Ovary (tissue), 3 donors: ENCODE results near the gene VIPR2.

Experiments used
- EP300 ChIP-seq: sonication (generic); formaldehyde crosslinking; IDR thresholded peaks from one replicate; pipeline ENCODE4 v1.6.1; 2017; ENCODE audit warnings: antibody characterized with exemption
- POLR2A ChIP-seq: fragments of 450-650 bp; IDR thresholded peaks from one replicate; pipeline ENCODE4 v1.6.1; 2017; ENCODE audit warnings: antibody characterized with exemption, mild to moderate bottlenecking, moderate library complexity
- TF ChIP-seq, protein P1 (sequence below), 3 donors: fragments of 450-650 bp in 2 of 3; fragments of 200-600 bp in 1 of 3; IDR thresholded peaks; one replicate each; pipeline versions ENCODE4 v1.5.1 to v1.8.0; 2016 to 2022; ENCODE audit warnings: antibody characterized with exemption in 3 of 3, mild to moderate bottlenecking in 1 of 3
- donor health status: DM: no; HTN: no; CAD: no.

DNA sequence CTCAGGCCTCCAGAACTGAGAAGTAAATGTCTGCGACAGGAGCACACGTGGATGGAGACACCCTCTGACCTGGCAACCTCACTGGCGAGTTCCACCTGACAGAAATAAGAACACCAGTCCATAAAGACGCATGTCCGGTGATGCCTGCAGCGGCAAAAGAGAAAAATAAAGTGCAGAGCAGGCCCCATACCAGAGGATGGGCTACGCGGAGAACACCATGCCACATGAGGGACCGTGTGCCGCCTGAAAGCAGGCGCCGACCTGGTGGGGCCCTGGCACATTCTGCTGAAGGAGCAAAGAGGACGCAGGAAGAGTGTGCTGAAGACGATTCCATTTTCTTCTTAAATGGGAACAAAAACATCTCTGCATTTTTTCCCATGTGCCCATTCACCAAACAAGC, 105.0 kb downstream of the VIPR2 start:
- TF ChIP-seq, protein P1, sequence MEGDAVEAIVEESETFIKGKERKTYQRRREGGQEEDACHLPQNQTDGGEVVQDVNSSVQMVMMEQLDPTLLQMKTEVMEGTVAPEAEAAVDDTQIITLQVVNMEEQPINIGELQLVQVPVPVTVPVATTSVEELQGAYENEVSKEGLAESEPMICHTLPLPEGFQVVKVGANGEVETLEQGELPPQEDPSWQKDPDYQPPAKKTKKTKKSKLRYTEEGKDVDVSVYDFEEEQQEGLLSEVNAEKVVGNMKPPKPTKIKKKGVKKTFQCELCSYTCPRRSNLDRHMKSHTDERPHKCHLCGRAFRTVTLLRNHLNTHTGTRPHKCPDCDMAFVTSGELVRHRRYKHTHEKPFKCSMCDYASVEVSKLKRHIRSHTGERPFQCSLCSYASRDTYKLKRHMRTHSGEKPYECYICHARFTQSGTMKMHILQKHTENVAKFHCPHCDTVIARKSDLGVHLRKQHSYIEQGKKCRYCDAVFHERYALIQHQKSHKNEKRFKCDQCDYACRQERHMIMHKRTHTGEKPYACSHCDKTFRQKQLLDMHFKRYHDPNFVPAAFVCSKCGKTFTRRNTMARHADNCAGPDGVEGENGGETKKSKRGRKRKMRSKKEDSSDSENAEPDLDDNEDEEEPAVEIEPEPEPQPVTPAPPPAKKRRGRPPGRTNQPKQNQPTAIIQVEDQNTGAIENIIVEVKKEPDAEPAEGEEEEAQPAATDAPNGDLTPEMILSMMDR (IDR thresholded peaks at IDR 0.05) = no peak
- no peak for TF ChIP-seq EP300
- TF ChIP-seq POLR2A = no peak
